ENCODE data around the gene F12.
"Not testable (repeated sequence)": the region's sequence is repeated elsewhere in the genome, so short reads cannot be mapped to it uniquely, and the experiment has no call there.

The F12 gene

GRCh38 chr5:177385720-177386119 lies 23.6 kb downstream of the F12 start:
- no peak for DNase-seq

- no peak for DNase-seq
Observed at GRCh38 chr5:177384134-177384533, 25.2 kb downstream of the F12 start, which contains the start of gene SLC34A1. SLC34A1 (plus strand) TSS chr5:177384434; CDS start chr5:177385742, 1,308 bp downstream.

GRCh38 chr5:177383181-177383580 lies 26.2 kb downstream of the F12 start:
- DNase-seq = no peak

GRCh38 chr5:177382423-177383029 lies 26.8 kb downstream of the F12 start:
- no peak for DNase-seq

GRCh38 chr5:177380805-177381126 lies 28.6 kb downstream of the F12 start:
- DNase-seq = no peak

GRCh38 chr5:177378884-177379883 lies 30.2 kb downstream of the F12 start:
- no peak for DNase-seq

- no peak for DNase-seq
Observed at GRCh38 chr5:177377851-177378776, 31.2 kb downstream of the F12 start.

- no peak for DNase-seq
Observed at GRCh38 chr5:177376107-177376506, 33.3 kb downstream of the F12 start.

GRCh38 chr5:177375516-177375915 lies 33.8 kb downstream of the F12 start:
- DNase-seq = not testable (repeated sequence)

- no peak for DNase-seq
Observed at GRCh38 chr5:177374211-177374610, 35.2 kb downstream of the F12 start.

- DNase-seq = no peak
Observed at GRCh38 chr5:177373806-177374205, 35.6 kb downstream of the F12 start.

- no peak for DNase-seq
Observed at GRCh38 chr5:177372910-177373309, 36.5 kb downstream of the F12 start.

GRCh38 chr5:177372034-177372896 lies 37.1 kb downstream of the F12 start:
- DNase-seq = no peak

GRCh38 chr5:177371120-177372033 lies 38.0 kb downstream of the F12 start:
- DNase-seq = no peak

- no peak for DNase-seq
Observed at GRCh38 chr5:177370488-177371119, 38.8 kb downstream of the F12 start.

- no peak for DNase-seq
Observed at GRCh38 chr5:177369645-177370440, 39.5 kb downstream of the F12 start.

GRCh38 chr5:177368869-177369644 lies 40.3 kb downstream of the F12 start:
- DNase-seq = no peak

GRCh38 chr5:177367981-177368868 lies 41.1 kb downstream of the F12 start:
- DNase-seq = no peak

Measured in stimulated activated CD4-positive, alpha-beta T cell treated with anti-CD3 and anti-CD28 coated beads, Interleukin-2, amount 100 ng/mL, for 48 hours (primary cell).